ENCODE results near the gene ITGBL1.

ITGBL1 gene

GRCh38 chr13:101628900-101629299 lies 176.4 kb downstream of the ITGBL1 start:
- no peak for TF ChIP-seq CTCF (IDR thresholded peaks at IDR 0.05)
- no peak for DNase-seq (ENCODE audit: low spot score)
- no peak overlapping the region for H3K4me3 ChIP-seq
- H3K27ac ChIP-seq, result no peak overlapping the region

- Histone ChIP-seq H3K4me3 (no peak overlapping the region), H3K27ac (no peak overlapping the region)
- no peak for TF ChIP-seq CTCF (IDR thresholded peaks at IDR 0.05)
- DNase-seq (ENCODE audit: low spot score), result no peak
Measured at GRCh38 chr13:101631395-101631794, 178.9 kb downstream of the ITGBL1 start.

- H3K27ac ChIP-seq, result no peak overlapping the region
- no peak overlapping the region for H3K4me3 ChIP-seq
- TF ChIP-seq CTCF (IDR thresholded peaks at IDR 0.05), result no peak
- DNase-seq (ENCODE audit: low spot score), result no peak
Measured at GRCh38 chr13:101634142-101634541, 181.7 kb downstream of the ITGBL1 start.

DNA sequence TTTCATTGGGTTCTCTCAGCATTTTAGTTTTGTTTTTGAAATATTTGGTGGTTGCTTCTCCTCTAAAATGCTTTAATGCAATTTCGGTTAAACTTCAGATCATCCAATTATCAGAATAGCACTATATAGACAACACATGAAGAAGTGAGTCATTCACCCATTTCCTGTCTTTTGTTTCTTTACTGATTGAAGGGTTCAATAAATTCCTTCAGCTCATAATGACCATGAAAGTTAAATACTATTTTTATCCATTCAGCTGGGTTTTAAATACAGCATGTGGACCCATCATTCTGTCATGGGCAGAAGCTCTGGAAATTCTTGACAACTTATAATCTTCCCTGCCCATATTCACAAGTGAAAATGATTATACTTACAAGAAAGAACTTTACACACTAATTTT lies 187.2 kb downstream of the ITGBL1 start:
- Histone ChIP-seq H3K27ac (no peak overlapping the region), H3K4me3 (no peak overlapping the region)
- TF ChIP-seq CTCF (IDR thresholded peaks at IDR 0.05), result no peak
- DNase-seq (ENCODE audit: low spot score), result no peak

GRCh38 chr13:101640788-101641400 lies 188.4 kb downstream of the ITGBL1 start:
- DNase-seq (ENCODE audit: low spot score), result no peak
- Histone ChIP-seq H3K4me3 (no peak overlapping the region), H3K27ac (no peak overlapping the region)
- TF ChIP-seq CTCF (IDR thresholded peaks at IDR 0.05), result no peak

DNA sequence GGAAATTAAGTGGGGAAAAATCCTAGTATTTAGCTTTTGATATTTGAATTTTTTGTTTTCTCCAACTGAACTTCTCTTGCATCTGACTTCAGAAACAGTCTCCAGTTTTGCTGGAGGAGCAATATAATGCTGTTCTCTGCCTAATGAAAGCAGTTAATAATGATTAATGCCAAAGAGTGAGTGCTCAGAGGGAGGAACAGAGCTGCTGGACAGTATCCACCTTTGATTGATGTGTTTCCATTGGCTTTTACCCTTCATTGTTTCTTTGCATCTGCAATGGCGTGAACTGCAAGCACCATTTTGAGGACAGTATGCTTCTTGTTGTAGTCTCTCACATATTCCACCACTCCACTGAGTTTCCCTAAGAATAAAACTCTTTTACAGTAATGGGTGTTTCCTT lies 193.4 kb downstream of the ITGBL1 start:
- Histone ChIP-seq H3K27ac (no peak overlapping the region), H3K4me3 (no peak overlapping the region)
- TF ChIP-seq CTCF (IDR thresholded peaks at IDR 0.05), result no peak
- DNase-seq (ENCODE audit: low spot score), result no peak

DNA sequence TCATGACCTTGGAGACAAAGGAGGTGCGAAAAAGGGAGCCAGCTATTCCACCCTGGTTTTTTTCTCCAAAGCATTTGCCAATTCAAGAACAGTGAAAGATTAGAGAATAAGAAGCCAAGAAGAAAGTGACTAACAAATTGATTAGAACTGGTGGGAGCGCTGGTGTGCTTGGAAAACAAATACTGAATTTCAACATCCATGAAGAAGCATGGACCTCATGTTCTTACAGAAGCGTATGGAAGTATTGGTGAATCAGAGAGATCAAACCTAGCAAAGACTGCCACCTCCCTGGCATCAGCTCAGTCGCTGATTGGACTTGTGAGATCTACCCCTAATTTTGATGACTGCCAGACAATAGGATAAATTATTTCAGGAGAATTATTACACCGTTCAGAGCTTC lies 195.3 kb downstream of the ITGBL1 start:
- Histone ChIP-seq H3K4me3 (no peak overlapping the region), H3K27ac (no peak overlapping the region)
- DNase-seq (ENCODE audit: low spot score), result no peak
- TF ChIP-seq CTCF (IDR thresholded peaks at IDR 0.05), result no peak
